ENCODE results near the gene KLHL26.

KLHL26 gene

DNA sequence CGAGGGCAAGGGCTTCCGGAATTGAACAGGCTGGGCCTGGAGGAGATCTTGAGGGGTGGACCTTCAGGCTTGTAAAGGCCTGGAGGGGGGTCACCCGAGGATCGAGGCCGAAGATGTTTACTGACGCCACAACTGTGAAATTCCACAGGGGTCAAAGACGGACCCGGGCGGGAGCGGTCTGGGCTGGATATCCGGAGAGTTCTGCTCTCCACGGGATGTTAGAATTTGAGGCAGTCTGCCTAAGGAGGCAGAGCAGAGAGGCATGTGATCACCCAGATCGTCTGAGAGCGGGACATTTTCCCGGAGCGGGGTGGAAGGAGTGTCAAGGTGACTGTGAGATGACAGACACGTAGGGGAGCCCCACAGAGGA lies 13.2 kb downstream of the KLHL26 start:
- no peak for FAIRE-seq

DNA sequence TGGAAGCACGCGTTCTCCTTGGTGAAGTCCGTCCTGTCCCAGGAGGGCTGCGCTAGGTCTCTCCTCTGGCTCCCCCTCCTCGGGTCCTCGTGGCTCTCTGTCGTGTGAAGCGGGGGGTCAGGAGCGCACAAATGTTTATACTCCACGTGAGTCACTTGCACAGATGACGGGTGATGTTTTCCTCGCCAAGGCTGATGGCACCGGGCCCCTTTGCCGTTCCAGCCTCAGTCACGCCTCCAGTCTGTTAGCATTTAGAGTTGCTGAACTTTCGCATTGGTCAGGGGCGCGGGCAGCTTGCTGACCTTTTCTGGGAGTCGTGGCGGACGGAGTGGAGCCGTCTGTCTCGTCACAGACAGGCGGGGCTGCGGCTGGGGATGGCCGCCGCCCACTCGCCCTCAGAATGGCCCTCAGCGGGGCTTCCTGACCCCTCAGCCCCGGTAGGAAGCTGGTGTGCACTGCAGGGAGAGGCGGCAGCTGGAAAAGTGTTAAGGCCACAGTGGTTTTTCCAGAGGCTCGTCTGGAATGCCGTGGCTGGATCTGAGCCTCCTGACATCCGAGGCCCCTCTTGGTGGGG lies 13.7 kb downstream of the KLHL26 start:
- FAIRE-seq = no peak

DNA sequence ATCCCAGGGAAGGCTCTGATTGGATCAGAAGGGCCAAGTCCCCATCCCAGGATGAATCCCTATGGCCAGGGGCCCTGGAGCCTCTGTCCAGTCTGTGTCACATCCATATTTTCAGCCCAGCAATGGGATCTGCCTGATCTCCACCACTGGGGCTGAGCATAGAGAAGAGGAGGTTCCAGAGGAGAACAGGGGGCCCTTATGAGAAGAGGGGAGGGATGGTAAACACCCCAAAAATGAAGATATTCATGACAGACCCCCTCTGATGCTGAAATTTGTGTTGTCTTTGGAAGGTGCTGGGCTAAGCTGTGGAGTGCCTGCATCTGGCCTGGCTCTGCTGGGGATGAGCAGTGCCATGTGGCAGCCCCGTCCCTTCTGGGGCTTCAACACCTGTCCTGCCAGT lies 14.5 kb downstream of the KLHL26 start:
- no peak for FAIRE-seq

DNA sequence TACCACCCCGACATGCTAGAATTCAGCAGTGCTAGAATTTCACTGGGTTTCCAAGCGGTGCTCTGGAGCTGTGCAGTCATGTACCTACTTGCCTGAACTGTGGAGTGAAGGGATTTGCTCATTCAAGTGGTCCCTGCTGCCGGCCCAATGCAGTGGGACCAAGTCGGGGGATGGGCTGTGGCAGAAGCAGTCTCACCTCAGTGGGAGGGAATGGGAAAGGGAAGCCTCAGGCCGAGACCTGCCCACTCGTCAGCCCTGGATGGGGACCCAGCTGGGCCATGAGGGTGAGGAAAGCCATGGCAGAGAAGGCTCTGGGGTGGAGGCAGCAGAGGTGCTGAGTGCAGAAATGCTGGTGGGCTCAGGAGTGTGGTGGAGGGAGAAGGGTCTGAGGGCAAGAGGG lies 14.9 kb downstream of the KLHL26 start:
- no peak for FAIRE-seq

DNA sequence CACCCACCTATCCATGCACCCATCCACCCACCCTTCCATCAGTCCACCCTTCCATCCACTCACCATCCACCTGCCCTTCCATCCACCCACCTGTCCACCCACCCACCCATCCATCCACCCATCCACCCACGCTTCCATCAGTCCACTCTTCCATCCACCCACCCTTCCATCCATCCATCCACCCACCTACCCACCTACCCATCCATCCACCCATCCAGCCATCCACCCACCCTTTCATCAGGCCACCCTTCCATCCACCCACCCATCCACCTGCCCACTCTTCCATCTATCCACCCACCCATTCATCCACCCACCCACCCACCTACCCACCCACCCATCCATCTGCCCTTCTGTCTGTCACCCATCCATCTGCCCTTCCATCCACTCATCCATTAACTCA lies 17.0 kb downstream of the KLHL26 start:
- no peak for FAIRE-seq

DNA sequence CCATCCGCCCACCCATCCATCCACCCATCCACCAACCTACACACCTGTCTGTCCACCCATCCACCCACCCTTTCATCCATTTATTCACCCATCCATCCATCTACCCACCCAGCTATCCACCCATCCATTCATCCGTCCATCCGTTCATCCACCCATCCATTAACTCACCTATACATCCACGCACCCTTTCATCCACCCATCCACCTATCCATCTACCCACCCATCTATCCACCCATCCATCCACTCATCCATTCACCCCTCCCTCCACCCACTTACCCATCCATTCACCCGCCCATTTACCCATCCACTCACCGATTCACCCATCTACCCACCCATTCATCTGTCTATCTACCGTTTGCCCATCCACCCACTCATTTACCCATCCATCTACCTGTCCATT lies 17.6 kb downstream of the KLHL26 start:
- FAIRE-seq = no peak

DNA sequence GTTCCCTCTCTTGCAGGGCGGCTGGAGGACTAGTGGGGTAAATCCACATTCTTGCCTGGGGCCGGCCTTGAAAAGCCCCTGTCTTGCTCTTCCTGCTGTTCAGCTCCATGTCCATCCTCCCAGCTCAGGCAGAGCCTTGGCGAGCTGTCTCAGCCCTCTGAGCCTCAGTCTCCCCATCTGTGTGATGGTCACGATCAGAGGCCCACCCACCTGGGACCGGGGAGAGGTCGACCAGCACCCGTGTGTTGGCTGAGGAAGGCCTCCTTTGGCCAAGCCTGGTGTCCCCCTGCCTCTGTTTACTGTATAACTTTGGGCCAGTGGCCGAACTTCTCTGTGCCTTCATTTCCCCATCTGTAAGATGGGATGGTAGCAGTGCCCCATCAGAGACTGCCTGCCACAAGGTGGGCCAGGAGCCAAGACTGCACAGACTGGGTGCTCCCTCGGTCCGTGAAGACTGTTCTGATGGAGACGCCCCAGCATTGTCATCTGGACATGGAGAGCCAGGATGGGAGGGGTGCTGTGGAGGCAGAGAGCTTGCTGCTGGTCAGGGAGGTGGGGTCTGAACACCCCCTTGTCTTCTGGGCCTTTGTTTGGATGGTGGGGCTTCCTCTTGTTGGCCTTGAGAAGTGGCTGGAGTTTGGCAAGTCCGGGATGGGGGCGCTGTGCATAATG lies 18.5 kb downstream of the KLHL26 start:
- no peak for FAIRE-seq

DNA sequence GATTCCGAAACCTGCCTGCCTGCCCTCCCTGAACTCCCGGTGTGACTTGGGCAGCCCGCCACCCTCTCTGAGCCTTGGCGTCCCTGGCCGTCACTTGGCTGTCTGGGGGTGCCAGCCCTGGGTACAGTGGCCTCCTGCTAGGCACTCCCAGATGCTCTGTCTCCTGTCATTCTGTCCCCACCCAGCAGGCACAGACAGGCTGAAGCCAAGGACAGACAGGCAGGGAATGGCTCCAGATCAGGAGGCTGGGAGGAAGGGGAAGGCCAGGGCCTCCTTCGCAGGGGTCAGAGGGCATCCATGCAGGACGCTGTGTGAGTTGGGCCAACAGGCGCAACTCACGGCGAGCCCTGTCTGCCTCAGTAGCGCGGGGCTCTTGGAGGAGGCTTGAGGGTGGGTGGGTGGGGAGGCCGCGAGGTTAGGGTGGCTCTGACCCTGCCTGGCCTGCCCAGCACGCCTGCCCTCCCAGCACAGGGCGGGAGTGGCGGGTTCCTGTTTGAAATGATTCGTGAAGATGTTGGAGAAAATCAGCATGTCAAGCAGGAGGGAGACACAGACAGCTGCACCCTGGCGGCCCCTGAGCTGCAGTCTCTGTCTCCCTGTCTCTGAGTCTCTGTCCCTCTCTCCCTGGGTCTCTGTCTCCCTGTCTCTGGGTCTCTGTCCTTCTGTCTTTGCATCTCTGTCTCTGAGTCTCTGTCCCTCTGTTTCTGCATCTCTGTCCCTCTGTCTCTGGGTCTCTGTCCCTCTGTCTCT lies 19.7 kb downstream of the KLHL26 start:
- FAIRE-seq = no peak

DNA sequence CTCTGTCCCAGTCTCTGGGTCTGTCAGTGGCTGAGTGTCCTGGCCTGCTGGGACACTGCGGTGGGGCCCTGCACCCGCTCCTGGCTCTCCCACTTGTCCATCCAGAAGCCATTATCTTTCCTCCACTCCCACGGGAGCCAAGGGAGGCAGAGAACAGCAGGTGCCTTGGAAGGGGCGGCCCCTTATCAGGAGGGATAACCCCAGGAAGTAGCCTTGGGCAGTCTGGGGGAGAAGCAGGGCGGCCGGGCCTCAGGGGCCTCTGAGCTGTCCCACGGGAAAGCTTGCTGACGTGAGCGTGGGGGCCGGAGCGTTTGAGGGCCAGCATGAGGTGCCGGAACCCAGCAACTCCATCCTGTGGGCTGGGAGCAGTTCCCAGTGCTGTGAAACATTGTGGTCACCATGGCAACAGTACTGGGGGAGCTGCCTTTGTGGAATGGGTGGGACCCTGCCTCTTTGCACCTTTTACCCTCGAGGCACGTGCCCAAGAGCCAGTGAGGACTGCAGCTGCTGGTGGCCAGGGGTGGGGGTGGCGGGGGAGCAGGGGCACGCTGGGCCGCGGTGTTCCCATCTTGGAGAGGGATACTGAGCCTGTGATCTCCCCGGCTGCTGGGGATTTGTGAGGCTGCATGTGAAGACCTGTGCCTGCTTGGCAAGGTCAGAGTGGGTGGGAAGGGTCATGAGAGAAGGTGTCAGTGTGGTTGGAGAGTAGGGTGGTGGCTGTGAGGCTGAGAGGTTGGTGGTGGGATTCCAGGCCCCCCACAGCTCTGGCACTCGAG lies 20.9 kb downstream of the KLHL26 start:
- FAIRE-seq = no peak

DNA sequence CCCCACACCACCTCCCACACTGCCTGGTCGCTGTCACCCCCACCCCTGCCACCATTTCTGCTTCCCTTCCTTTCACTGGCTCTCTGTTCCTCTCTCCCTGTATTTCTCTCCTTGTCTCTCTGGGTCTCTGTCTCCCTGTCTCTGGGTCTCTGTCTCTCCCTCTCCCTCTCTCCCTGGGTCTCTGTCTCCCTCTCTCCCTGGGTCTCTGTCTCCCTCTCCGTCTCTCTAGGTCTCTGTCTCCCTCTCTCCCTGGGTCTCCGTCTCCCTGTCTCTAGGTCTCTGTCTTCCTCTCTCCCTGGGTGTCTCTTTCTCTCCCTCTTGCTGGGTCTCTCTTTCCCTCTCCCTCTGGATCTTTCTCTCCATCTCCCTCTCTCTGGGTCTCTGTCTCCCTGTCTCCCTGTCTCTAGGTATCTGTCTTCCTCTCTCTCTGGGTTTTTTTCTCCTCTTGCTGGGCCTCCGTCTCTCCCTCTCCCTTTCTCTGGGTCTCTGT lies 21.6 kb downstream of the KLHL26 start:
- no peak for FAIRE-seq

DNA sequence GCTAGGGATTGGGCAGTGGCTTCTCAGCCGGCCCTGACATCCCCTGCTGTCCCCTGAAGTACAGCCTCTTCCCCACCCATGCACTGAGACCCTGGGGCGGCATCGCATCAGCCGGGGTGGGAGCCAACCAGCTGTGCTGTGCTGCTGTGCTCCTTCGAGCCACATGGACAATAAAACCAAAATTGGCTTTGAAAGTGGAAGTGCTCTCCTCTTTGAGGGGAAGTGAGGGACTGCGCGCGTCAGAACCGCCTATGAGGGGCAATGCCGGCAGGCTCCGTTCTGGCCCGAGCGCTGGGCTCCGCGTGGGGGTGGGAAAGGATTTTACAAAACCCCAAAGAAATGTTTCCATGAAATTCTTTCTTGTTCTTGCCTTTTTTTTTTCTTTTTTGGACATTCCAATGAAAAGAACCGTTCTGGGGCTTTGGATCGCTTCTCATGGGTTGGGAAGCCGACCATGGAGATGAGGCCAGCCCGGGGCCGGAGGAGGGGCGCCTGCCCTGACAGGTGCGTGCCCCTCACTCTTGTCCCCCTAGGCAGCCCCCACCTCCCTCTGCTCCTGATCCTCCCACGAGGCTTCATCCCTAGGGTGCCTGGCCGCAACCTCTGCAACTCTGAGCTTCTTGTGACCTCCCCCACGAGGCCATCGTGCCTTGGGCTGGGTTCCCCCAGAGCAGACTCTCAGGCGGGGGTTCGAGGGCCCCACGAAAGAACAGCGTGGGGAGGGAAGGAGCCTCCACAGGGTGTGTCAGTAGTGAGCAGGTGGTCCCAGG lies 22.6 kb downstream of the KLHL26 start:
- no peak for FAIRE-seq

DNA sequence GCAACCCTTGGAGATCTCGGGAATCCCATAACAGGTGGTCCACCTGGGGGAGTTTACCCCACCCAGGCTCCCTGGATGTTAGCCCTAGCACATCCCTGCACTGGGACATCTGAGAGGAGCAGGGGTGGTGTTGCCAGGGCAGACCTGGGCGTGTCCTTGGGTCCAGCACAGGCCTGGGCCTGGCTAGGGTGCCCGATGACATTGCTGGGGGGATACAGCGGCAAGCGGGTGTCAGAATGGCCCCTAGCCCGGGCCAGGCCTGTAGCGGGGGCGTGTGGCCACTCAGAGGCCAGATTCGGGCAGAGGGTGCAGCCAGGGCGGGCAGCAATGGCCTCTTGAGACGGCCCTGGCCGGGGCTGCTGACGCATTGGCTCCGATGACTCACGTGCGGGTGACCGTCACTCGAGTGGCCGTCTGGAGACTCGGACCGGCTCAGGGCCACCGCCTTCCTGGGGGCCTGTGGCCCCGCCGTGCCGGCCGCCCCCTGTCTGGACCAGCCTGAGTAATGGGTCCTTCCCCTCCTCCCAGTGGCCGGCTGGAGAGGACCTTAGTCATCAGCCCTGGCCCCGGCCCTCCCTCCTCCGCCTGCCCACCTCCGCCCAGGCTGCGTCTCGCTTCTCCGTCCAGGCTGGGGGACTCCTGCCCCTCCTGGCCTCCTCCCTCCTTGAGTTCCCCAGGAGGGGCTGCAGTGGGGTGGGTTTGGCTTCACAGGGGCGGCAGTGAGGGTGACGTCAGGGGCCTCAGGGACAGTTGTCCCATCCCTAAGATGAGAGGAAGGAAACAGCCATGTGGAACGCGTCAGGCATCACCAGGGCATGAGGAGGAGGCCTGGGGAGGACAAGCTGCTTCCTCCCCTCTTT lies 23.5 kb downstream of the KLHL26 start:
- FAIRE-seq = no peak

DNA sequence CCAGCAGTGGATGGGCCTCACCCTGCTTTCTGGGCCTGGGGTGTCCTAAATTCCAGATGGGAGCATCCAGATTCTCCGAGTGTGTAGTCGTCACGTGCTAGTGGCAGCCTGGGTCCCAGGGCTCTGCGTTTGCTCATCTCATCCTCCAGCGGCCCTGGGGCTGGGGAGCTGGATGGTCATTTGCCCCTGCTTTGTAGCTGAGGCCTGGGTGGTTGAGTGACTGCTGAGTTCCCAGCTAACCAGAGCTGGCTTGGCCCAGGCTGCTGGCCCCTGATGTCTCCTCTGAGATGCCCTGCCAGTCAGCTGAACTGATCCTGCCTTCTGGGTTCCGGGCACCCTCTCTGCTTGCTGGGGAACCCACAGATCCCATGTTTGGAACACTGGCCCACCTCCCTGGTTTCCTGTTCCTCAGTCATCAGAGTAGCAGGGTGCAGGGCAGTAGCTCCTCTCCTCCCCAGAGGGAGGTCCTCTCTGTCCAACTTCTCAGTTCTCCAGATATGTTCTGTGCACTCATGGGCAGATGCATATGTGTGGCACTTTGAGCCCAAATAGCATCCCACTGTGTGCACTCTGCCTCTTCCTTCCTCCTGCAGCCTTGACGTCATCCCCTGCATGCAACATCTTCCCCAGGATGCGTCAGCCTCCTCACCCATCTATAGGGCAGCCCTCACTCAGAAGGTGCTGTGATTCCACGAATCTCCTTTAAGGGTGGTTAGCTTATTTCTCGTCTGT lies 24.3 kb downstream of the KLHL26 start:
- FAIRE-seq = no peak

DNA sequence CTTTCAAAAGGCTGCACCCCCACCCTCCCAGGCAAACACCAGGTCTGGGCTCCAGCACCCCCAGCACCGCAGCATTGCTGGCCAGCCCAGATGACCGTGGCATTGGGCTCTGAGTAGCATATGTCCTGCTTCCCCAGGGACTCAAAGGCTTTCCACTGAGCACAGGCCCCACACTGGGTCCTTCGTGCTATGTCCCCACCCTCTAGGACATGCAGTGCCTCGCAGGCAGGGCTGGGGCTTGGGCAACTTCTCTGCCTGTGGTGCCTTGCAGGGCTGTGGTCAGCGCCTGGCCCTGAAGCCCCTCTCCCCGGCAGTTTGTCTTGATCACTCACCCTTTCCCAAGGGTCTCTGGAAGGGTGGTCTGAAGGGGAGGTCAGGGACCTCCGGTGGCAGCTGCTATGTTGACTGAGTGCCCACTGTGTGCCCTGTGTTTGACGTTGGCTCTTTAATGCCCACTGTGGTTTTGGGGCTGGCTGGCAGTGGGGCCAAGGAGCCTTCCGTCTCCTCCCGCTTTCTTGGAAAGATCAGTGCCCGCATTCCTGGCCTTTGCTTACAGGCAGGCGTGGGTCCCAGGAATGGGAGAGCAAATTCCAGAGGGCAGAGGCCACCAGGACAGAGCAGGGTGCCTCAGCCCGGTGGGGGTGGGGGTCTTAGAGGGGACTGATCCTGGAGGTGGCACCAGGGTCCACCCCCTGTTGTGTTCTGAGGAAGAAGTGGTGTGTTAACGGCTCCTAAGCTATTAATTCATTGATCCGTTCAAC lies 26.3 kb downstream of the KLHL26 start:
- no peak for FAIRE-seq

DNA sequence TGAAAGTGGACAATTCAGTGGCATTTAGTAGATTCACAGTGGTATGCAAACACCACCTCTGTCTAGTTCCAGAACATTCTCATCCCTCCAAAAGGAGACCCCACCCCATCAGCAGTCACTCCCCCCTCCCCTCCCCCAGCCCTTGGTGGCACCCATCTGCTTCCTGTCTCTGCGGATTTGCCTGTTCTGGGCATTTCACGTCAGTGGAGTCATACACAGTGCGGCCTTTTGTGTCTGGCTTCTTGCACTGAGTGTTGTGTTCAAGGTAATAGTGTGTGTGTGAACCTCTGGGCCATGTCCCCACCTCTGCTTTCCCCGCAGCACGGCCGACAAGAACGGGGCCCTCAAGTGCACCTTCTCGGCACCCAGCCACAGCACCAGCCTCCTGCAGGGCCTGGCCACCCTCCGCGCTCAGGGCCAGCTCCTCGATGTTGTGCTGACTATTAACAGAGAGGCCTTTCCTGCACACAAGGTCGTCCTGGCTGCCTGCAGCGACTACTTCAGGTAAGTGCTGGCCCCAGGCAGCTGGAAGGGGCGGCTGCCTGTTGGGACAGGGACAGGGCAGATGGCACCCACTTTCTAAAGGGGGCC lies 27.2 kb downstream of the KLHL26 start:
- FAIRE-seq = no peak

DNA sequence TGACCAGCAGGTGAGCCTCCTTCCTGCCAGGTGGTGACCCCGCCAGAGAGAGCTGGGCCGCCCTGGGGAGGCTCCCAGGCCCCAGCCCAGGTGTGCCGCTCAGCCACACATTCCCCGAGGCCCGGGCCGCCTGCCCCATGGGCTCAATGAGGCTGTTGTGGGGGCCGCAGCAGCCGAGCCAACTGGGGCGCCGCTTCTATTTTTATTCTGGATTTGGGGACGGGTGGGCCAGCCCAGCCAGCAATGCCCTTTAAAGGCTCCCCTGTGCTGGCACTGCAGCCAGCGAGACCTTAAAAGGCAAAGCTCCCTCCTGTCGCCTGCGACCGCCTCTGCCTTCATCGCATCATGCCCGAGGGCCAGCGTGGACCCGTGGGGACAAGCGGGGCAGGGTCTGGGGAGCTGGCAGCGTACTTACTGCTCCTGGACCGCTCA lies 29.0 kb downstream of the KLHL26 start:
- no peak for FAIRE-seq

DNA sequence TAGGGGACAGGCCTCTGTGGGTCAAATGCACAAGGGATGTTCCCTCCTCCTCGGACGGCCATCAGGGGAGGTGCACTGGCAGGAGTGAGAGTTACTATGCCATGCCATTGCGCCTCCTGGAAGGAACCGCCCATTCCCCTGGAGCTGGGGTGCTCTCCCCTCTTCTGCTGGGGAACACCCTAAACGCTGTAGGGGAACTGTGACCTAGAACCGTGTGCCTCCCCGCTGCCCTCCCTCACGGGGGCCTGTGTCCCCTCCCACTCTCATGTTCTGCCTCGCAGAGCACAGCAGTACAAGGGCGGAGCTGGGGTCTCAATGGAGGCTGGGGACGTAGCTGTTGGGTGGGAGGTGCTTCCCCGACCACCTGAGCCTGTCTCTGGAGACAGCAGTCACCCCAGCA lies 29.5 kb downstream of the KLHL26 start:
- no peak for FAIRE-seq

DNA sequence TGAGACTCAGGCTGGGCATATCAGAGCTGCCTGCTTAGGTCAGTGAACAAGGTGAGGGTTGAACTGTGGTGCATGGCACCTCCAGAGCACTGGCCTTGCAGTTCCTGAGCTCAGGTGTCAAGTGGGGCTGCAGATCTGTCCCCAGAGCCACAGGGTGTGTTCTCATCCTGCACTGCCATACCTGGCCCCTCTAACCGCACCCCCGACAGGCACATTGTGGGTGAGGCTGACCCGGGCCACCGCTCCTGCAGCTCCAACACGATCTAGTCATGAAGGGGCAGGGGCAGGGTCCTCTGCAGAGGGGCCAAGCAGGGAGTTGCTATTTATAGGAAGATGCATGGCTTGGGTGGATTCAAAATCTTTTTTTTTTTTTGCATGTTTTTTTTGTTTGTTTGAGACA lies 30.0 kb downstream of the KLHL26 start:
- FAIRE-seq = no peak

DNA sequence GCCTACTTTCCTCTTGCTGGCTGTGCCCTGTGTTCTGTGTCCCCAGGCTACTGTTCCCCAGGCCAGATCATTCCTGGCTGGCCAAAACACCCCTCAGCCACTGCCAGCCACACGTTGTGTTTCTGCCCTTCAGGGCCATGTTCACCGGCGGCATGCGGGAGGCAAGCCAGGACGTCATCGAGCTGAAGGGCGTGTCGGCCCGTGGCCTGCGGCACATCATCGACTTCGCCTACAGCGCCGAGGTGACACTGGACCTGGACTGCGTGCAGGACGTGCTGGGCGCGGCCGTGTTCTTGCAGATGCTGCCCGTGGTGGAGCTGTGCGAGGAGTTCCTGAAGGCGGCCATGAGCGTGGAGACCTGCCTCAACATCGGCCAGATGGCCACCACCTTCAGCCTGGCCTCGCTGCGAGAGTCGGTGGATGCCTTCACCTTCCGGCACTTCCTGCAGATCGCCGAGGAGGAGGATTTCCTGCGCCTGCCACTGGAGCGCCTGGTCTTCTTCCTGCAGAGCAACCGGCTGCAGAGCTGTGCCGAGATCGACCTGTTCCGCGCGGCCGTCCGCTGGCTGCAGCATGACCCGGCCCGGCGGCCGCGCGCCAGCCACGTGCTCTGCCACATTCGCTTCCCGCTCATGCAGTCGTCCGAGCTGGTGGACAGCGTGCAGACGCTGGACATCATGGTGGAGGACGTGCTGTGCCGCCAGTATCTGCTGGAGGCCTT lies 30.9 kb downstream of the KLHL26 start:
- FAIRE-seq = no peak
